HG03060 (cell line): ENCODE data around the gene NLRP12.
"Not testable (repeated sequence)": the region's sequence is repeated elsewhere in the genome, so short reads cannot be mapped to it uniquely, and the experiment has no call there.

Experiments used
- ATAC-seq: cut with Tn5 transposase; IDR thresholded peaks from one replicate; pipeline ENCODE4 v1.9.1; 2021; ENCODE audit warnings: low read depth, moderate number of reproducible peaks; ENCODE audit not compliant: unreplicated experiment

The NLRP12 gene

GRCh38 chr19:53782698-53783097 lies 41.4 kb downstream of the NLRP12 start:
- ATAC-seq = no peak

- not testable (repeated sequence) for ATAC-seq
These were observed 42.8 kb downstream of the NLRP12 start for GRCh38 chr19:53781332-53781731.

DNA sequence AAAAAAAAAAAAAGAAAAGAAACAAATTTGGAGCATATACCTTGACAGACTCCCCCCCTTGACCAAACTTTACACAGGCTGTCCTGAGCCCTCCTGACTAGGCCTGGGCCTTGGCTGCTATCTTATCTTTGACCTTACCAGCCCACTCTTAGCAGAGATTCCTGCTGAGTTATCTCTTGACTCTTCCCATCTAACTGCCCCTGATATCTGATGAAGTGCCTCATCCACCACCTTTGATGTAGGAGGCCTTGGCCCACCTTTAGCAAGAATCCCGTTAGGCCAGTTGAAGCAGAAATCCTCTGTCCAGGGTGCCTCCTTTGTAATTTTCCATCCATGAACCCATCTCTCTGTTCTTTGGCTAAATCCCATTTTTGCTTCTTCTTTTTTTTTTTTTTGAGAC lies 43.6 kb downstream of the NLRP12 start:
- ATAC-seq = no peak

GRCh38 chr19:53775524-53775923 lies 48.6 kb downstream of the NLRP12 start:
- ATAC-seq = no peak

- not testable (repeated sequence) for ATAC-seq
These were observed 49.6 kb downstream of the NLRP12 start for GRCh38 chr19:53774491-53774890.

DNA sequence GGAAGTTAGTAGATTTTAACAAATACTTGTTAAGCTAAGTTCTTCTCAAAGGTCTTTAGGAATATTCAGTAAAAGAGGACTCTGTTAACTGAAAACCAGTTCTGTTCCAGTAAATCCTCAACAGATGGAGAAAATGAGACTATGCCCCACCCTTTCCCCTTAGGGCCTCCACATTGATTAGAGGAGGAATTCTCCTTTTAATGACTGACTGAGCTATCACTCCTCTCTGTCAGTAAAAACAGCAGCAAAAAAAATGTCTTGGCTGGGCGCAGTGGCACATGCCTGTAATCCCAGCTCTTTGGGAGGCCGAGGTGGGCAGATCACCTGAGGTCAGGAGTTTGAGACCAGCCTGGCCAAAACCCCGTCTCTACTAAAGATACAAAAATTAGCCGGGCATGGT lies 50.1 kb downstream of the NLRP12 start:
- no peak for ATAC-seq

- no peak for ATAC-seq
These were observed 51.2 kb downstream of the NLRP12 start for GRCh38 chr19:53772943-53773342.

DNA sequence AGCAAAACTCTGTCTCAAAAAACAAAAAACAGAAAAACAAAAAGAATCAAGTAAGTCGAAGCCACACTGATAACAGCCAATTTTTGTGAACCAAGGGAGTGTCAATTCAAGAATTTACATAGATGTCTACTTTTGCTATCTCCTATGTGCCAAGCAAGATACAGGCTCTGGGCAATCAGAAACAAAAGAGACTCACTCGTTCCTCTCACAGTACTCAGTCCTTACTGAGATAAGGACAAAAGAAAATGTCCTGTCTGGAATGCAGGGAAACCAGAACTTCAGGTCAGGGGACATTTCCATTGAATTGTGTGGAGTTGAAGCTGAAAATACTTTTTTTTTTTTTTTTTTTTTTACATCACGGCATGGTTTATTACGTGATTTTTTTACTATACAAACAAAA lies 53.0 kb downstream of the NLRP12 start:
- no peak for ATAC-seq

- ATAC-seq = not testable (repeated sequence)
These were observed 54.3 kb downstream of the NLRP12 start for GRCh38 chr19:53769696-53770309.

GRCh38 chr19:53768401-53768800 lies 55.7 kb downstream of the NLRP12 start:
- no peak for ATAC-seq

GRCh38 chr19:53758991-53759390 lies 65.1 kb downstream of the NLRP12 start:
- ATAC-seq = not testable (repeated sequence)
